Fibroblast of skin of left quadriceps (primary cell): ENCODE results near the gene KLK6.

Source experiments
- DNase-seq, 2 experiments: peaks; one replicate each; pipeline ENCODE4 v3.0.0-alpha.2; 2013; ENCODE audit warnings: low read depth in 2 of 2

The KLK6 gene

DNA sequence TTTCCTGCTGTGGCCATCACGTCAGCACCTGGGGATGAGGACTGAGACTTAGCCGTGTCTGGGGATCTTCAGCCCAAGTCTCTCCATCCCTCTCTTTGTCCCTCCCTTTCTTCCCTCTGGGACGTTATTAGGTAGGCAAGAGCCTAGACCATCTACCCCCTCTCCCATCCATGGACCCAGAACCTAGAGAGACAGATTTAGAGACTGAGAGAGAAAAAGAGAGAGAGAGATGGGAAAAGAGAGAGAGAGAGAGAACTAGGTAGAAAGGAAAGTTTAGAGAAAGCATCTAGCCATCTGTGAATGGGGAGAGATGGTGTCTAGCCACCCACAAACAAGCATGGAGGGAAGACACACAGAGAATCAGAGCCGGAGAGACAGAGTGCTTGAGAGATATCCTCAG is 58.7 kb downstream of the KLK6 start:
- no peak for DNase-seq

DNA sequence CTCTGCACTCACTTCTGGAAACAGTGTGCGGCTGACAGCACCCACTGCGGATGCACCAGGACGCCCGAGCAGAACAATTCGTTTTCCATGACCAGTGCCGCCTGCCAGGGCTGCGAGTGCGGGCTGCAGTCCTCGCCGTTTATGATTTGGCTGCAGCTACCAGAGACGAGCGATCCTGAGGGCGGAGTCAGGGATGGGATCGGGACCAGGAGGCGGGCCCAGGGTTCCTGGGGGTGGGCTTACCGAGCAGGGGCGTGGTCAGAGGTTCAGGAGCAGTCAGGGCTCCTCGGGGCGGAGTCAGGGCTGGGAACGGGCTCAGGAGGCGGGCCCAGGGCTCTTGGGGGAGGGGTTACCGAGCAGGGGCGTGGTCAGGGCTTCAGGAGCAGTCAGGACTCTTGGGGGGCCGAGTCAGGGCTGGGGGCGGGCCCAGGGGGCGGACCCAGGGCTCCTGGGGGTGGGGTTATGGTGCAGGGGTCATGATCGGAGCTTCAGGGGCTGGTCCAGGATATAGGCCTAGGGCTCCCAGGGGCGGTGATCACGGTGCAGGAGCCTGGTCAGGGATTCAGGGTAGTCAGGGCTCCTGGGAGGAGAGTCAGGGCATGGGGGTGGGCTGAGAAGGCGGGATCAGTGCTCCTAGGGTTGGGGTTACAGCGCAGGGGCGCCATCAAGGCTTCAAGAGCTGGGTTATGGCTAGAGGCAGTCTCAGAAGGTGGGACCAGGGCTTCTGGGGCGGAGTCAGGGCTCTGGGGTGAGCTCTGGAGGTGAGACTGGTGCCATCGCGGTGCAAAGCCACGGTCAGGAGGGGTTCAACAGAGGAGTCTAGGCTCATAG is 59.9 kb downstream of the KLK6 start:
- DNase-seq = no peak
